HFFc6 (cell line): ENCODE results near the gene TCERG1L. TPM values are rescaled to one million over a fixed set of nuclear protein-coding genes. Genes with fewer than 3 reads are reported as not detected.

Experiments
- DNase-seq: peaks from one replicate; pipeline ENCODE4 v3.0.0-alpha.2; 2018
- H3K27ac Mint-ChIP-seq: 2 replicates; pipeline ENCODE4 v1.8.0; 2020; ENCODE audit warnings: mild to moderate bottlenecking, mixed read lengths
- H3K27me3 Mint-ChIP-seq: 2 replicates; pipeline ENCODE4 v1.8.0; 2021; ENCODE audit warnings: mild to moderate bottlenecking, moderate library complexity, mixed read lengths; ENCODE audit not compliant: insufficient read depth
- H3K36me3 Mint-ChIP-seq: 2 replicates; pipeline ENCODE4 v1.8.0; 2021; ENCODE audit warnings: low read depth, mixed read lengths
- H3K4me1 Mint-ChIP-seq: 2 replicates; pipeline ENCODE4 v1.8.0; 2020; ENCODE audit warnings: low read depth, mixed read lengths
- H3K4me3 Mint-ChIP-seq: 2 replicates; pipeline ENCODE4 v1.8.0; 2020; ENCODE audit warnings: mild to moderate bottlenecking, moderate library complexity, mixed read lengths
- H3K9me3 Mint-ChIP-seq: 2 replicates; pipeline ENCODE4 v1.8.0; 2020; ENCODE audit warnings: mild to moderate bottlenecking, mixed read lengths
- CTCF ChIP-seq: fragments of 200-600 bp; sonication (generic); IDR thresholded peaks from 2 replicates; pipeline ENCODE4 v1.5.0; 2021; ENCODE audit warnings: antibody characterized with exemption, mild to moderate bottlenecking
- total RNA-seq, 6 experiments: library from RNA; stranded (reverse); fragmentation: NEBNext Ultra II Directional; extraction: Animal tissue kit (Norgen Biotek cat#: 25700); gene quantifications; 2 replicates in 1 of 6; 3 replicates in 5 of 6; pipeline ENCODE4 v1.2.3, GENCODE V29; 2021

Gene TCERG1L
- total RNA-seq, 6 experiments from 2014 or later, result 0.09 TPM; not detected in 5

GRCh38 chr10:131224106-131224505 lies 87.4 kb downstream of the TCERG1L start:
- no peak for TF ChIP-seq CTCF
- no peak overlapping the region for H3K27ac Mint-ChIP-seq
- peaks cover 7% of the 10 kb centered on the region; the same call in 1 of the 2 replicates for H3K36me3 Mint-ChIP-seq
- peaks cover 1% of the 10 kb centered on the region; the same call in 1 of the 2 replicates for H3K27me3 Mint-ChIP-seq
- no peak for DNase-seq
- H3K4me3 Mint-ChIP-seq, result no peak overlapping the region
- peaks cover 64% of the 10 kb centered on the region for H3K9me3 Mint-ChIP-seq
- no peaks in the 10 kb centered on the region for H3K4me1 Mint-ChIP-seq

- no peaks in the 10 kb centered on the region for H3K4me1 Mint-ChIP-seq
- DNase-seq, result no peak
- H3K4me3 Mint-ChIP-seq, result no peak overlapping the region
- H3K36me3 Mint-ChIP-seq, result peaks cover 7% of the 10 kb centered on the region; the same call in 1 of the 2 replicates
- H3K9me3 Mint-ChIP-seq, result peaks cover 67% of the 10 kb centered on the region
- no peaks in the 10 kb centered on the region; the same call in 1 of the 2 replicates for H3K27me3 Mint-ChIP-seq
- no peak for TF ChIP-seq CTCF
- H3K27ac Mint-ChIP-seq, result no peak overlapping the region
Observed at GRCh38 chr10:131223422-131223821, 88.1 kb downstream of the TCERG1L start.

GRCh38 chr10:131222986-131223385 lies 88.5 kb downstream of the TCERG1L start:
- TF ChIP-seq CTCF, result no peak
- Mint-ChIP-seq H3K36me3 (peaks cover 7% of the 10 kb centered on the region; the same call in 1 of the 2 replicates), H3K27ac (no peak overlapping the region), H3K4me3 (no peak overlapping the region), H3K4me1 (no peaks in the 10 kb centered on the region), H3K27me3 (no peaks in the 10 kb centered on the region; the same call in 1 of the 2 replicates), H3K9me3 (peaks cover 70% of the 10 kb centered on the region)
- no peak for DNase-seq

DNA sequence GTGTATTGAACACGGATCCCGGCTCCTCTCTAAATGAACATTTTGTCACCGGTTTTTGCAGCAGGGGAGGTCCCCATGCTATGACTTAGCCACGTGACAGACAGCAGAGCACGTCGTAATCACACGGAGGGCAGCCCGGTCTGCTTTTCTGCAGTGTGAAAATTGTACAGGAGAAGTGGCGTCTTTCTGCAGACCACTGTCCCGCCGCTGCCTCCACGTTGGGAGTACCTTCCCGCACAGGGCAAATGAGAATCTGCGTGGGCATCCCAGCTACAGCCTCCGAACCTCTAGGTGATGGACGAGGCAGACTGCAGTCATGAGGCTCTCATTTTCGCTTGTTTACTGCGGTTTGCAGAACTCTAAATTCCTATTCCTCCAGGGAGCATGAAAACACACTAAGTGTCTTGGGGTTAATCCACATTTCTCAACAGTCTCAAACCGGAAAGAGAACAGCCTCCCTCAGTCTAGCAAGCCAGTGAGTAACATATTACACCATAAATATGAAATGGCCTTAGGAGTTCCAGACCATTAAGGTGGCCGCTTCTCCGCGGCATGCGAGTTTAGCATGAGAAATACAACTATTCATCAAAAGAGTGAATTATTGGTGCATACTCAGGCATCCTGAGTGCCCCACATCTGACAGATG lies 89.8 kb downstream of the TCERG1L start:
- no peak for TF ChIP-seq CTCF
- no peaks in the 10 kb centered on the region for H3K4me1 Mint-ChIP-seq
- no peak for DNase-seq
- H3K9me3 Mint-ChIP-seq, result peaks cover 70% of the 10 kb centered on the region
- H3K4me3 Mint-ChIP-seq, result no peak overlapping the region
- peaks cover 7% of the 10 kb centered on the region; the same call in 1 of the 2 replicates for H3K36me3 Mint-ChIP-seq
- H3K27ac Mint-ChIP-seq, result no peak overlapping the region
- H3K27me3 Mint-ChIP-seq, result no peaks in the 10 kb centered on the region; the same call in 1 of the 2 replicates

DNA sequence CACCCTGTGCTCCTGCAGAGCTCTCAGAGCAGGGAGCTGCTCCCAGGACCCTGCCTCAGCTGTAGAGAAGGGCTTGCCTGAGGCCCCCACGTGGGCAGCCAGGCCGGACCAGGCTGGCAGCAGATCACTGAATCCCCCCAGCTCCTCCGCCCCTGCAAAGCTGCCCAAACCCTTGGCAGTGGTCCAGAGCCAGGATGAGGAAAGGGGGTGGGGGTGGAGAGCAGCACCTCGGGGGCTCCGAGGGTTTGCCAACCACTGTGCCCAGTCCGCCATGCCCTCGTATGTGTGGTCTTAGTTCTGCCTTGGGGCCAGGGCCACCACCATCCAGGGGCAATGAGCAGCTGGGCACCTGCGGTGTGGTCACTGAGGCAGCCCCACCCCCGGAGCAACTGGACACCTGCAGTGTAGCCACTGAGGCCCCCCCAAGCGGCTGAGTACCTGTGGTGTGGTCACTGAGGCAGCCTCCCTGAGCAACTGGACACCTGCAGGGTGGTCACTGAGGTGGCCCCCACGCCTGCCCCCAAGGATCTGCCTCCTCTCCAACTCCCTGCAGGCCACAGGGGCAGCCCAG lies 90.8 kb downstream of the TCERG1L start:
- Mint-ChIP-seq H3K27me3 (no peaks in the 10 kb centered on the region), H3K36me3 (peaks cover 7% of the 10 kb centered on the region; the same call in 1 of the 2 replicates), H3K4me3 (no peak overlapping the region), H3K4me1 (no peaks in the 10 kb centered on the region), H3K27ac (no peak overlapping the region), H3K9me3 (peaks cover 68% of the 10 kb centered on the region)
- no peak for TF ChIP-seq CTCF
- no peak for DNase-seq
